NCI-H82 (cell line): ENCODE results near the gene SHTN1.

Experiments used
- DNase-seq: peaks from one replicate; lab custom pipeline; 2025; lab: John Stamatoyannopoulos, UW

Gene SHTN1

DNA sequence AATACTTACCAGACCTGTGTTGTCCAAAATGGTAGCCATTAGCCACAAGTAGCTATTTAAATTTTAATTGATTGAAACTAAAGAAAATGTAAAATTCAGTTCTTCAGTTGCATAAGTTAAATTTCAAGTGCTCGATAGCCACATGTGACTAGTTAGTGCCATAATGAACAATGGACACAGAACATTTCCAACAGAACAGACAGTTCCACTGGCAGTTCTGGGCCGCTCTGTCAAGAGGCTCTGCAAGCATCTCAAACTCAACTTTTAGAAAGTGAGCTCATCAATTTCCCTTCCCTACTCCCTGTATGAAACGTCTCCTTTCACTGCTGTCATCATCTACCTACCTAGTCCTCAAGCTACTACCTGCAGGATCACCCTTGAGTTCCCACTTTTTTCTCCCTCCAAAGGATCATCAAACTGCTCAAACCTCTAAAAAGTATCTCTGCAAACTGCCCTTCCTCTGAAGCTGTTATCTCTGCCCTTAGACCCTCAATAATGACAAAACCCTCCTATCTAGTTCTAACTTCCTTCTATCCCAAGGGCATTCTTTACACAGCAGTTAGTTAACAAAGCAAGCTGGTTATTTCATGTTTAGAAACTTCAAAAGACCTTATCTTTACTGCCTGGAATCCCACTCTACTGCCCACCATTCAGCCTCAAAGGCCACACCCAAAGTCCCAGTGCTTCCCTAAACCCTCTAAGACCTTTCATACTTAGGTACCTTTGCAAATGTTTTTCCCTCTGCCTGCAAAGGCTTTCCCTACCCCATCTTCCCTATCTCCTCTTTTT is 20.6 kb downstream of the SHTN1 start:
- no peak for DNase-seq

DNA sequence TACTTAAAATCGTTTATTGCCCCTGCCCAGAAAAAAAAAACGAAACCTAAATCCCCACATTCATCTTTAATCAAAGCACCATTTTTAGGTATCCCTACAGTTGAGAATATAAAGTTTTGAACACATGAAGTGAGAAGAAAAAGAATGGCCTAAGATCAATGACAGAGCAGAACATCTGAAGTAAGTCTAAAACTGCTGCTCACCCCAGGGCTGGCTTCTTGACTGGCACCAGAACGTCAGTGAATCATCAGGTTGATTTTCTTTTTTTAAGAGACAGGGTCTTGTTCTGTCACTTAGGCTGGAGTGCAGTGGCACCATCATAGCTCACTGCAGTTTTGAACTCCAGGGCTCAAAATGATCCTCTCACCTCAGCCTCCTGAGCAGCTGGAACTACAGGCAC is 24.9 kb downstream of the SHTN1 start:
- DNase-seq = no peak

DNA sequence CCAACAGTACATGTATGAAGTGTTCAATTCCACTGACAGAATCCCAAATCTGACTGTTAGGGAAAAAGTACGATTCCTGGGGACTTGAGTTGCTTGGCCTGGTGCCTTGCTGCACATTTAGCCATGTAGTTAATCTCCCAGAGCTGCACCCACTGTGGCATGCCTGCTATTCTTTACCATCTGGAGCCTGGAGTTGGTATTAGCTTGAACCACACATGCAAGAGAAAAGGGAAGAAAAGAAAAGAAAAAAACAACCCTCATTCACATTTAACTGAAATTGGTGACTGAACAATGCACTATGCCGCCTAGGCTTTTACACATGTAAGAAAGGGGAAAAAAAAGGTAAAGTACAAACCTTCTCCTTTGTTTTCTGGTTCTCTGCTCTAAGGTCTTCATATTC is 26.1 kb downstream of the SHTN1 start:
- DNase-seq = peak; percentile 11

DNA sequence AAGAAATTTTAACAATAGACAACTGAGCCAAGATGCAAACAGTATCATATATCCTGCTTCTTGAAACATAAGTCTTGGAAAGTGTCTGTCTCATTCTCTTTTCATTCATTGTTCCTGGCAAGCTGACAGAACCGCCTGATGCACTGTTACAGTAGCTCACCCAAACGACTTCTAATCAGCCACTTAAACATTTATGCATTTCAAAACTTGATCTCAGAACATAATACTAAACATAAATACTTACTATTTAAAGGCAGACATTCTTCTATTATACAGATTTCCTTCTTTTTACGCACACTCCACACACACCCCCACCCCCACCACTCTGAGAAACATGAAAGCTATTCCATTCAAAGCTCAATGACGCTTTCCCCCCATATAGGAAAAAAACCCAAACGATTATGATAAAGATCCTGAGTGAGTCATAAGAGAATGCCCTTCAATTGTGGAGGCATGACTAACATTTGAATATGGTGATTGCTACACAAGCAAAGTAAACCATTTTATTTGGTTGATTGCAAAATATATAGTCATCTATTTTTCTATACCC is 30.5 kb downstream of the SHTN1 start:
- DNase-seq = no peak

- DNase-seq = no peak
Measured at GRCh38 chr10:116973946-116974455, 31.0 kb downstream of the SHTN1 start.

DNA sequence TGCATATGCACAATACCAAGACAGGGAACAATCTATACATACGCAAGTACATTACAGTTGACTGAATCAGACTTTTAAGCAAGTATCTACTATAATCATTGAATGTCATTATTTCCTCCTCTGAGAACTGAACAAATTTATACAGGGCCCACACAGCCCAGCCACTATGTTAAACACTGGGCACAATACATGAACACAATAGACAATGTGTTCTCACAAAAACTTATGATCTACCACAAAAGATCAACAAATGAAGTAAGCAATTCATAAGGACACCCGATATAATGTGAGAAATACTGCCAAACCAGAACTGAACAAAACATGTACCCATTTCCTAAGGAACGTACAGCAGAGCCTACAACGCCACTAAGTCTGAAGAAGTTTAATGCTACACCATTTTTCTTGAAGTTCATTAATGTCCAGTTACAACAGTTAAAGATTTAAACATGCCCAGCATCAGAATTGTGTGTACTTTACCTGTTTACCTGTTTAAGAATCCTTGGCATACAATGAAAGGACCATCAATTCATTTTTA is 31.5 kb downstream of the SHTN1 start:
- DNase-seq = no peak

- peak; percentile 21 for DNase-seq
Measured at GRCh38 chr10:116972131-116972530, 32.9 kb downstream of the SHTN1 start.

- DNase-seq = no peak
Measured at GRCh38 chr10:116970050-116970449, 34.9 kb downstream of the SHTN1 start.

- DNase-seq = no peak
Measured at GRCh38 chr10:116968331-116968730, 36.7 kb downstream of the SHTN1 start.

- DNase-seq = peak; percentile 13
Measured at GRCh38 chr10:116961406-116962251, 43.4 kb downstream of the SHTN1 start.

DNA sequence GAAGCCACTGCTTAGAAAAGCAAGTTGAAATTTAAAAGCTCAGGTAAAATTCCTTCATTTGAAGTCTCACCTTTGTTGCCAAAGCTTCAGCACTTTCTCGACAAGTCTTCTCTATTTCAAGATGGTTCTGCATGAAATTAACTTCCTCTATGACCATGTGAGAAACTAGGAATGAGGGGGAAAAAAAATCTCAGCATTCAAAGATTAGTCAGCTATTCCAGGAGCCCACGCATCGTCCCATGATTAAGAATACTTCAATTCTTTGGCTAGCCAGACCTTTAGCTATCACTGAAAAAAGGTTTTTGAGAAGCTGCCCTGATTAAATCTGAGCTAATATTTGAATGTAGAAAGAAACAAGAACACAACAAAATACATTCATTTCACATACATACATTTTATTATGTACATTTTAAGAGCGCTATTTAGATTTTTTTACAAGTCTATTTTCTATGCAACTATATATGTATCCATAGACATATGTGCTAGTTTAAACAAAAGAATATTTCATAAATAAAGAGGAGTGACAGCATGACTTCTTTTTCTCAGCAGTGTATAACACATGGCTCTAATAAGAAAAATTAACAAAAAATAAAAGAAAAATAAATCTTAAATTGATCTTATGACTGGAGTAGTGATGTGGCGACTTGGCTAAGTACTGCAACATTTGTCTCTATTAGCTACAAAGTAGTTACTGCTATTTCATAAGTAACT is 44.8 kb downstream of the SHTN1 start:
- no peak for DNase-seq

GRCh38 chr10:116952729-116953128 is 52.3 kb downstream of the SHTN1 start:
- no peak for DNase-seq

DNA sequence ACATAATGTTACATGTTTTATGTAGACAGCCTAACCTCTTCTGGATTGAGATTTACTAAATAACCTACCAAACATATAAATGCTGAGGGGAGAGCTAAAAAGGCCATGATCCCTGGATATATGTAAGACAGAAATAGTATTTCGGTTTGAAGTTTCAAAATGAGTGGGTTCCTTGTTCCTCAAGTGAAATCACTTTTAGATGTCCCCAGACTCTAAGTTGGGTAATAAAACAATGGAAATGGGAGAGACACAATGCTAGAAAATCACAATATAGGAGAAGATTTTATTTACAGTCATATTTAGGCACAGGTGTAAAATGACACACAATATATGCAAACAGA is 56.5 kb downstream of the SHTN1 start:
- DNase-seq = no peak

- no peak for DNase-seq
Measured at GRCh38 chr10:116947841-116948529, 57.0 kb downstream of the SHTN1 start.

- no peak for DNase-seq
Measured at GRCh38 chr10:116944911-116945310, 60.1 kb downstream of the SHTN1 start.

DNA sequence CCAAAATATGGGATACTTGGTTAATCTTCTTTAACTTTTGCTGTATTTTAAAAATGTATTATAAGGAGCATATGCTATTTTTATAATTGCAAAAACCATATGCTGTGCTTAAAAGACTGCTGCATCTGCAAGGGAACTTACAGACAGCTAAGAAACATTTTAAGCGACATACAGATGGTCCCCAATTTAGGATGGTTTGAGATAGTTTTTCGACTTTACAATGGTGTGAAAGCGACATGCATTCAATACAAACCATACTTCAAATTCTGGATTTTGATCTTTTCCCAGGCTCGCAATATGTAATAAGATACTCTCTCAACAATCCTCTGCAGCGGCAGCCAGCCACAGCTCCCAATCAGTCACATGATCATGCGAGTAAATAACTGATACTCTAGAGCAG is 73.2 kb downstream of the SHTN1 start:
- DNase-seq = no peak

DNA sequence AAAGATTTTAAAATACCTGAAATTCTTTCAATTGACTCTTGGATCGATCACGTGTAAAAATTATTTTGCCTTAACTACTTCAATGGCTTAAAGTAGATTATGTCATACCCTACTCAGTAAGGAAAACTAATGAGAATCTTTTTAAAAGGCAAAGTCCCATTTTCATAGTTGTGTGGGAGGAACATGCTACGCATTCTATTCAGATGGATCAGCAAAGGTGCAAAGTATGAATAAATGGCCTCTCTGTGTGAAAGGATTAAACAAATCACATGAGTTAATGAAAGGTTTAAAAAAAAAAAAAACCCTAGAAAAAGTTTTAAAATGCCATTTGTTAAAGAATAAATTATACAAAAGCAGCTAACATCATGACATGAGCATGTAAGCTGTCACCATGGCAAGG is 78.6 kb downstream of the SHTN1 start:
- no peak for DNase-seq

GRCh38 chr10:116925056-116925455 is 79.9 kb downstream of the SHTN1 start:
- no peak for DNase-seq

GRCh38 chr10:116919706-116920105 is 85.3 kb downstream of the SHTN1 start:
- DNase-seq = no peak

GRCh38 chr10:116919164-116919563 is 85.8 kb downstream of the SHTN1 start:
- DNase-seq = no peak

GRCh38 chr10:116918583-116918982 is 86.4 kb downstream of the SHTN1 start:
- DNase-seq = no peak
